ENCODE measurements around the gene WRAP73.

The WRAP73 gene

GRCh38 chr1:3609016-3609768, 40.7 kb downstream of the WRAP73 start:
- no peak for DNase-seq

GRCh38 chr1:3608154-3608553, 41.7 kb downstream of the WRAP73 start:
- DNase-seq, result no peak

- DNase-seq, result no peak
These were observed 42.2 kb downstream of the WRAP73 start for GRCh38 chr1:3607703-3608065.

- DNase-seq, result no peak
These were observed 42.9 kb downstream of the WRAP73 start for GRCh38 chr1:3606779-3607702.

- no peak for DNase-seq
These were observed 44.7 kb downstream of the WRAP73 start for GRCh38 chr1:3604997-3605823.

- DNase-seq, result no peak
These were observed 45.4 kb downstream of the WRAP73 start for GRCh38 chr1:3604468-3604974.

GRCh38 chr1:3603571-3604467, 46.1 kb downstream of the WRAP73 start:
- no peak for DNase-seq

- DNase-seq, result no peak
These were observed 46.7 kb downstream of the WRAP73 start for GRCh38 chr1:3603156-3603555.

GRCh38 chr1:3602375-3602774, 47.5 kb downstream of the WRAP73 start:
- DNase-seq, result no peak

- DNase-seq, result no peak
These were observed 48.2 kb downstream of the WRAP73 start for GRCh38 chr1:3601743-3602142.

- DNase-seq, result no peak
These were observed 49.5 kb downstream of the WRAP73 start for GRCh38 chr1:3600354-3600753.

GRCh38 chr1:3599816-3600215, 50.1 kb downstream of the WRAP73 start:
- no peak for DNase-seq

- no peak for DNase-seq
These were observed 50.6 kb downstream of the WRAP73 start for GRCh38 chr1:3599286-3599811.

GRCh38 chr1:3598522-3599285, 51.2 kb downstream of the WRAP73 start:
- no peak for DNase-seq

GRCh38 chr1:3598051-3598491, 51.8 kb downstream of the WRAP73 start:
- DNase-seq, result no peak

- DNase-seq, result no peak
These were observed 52.3 kb downstream of the WRAP73 start for GRCh38 chr1:3597599-3597964.

- no peak for DNase-seq
These were observed 53.0 kb downstream of the WRAP73 start for GRCh38 chr1:3596663-3597598.

GRCh38 chr1:3595949-3596348, 54.0 kb downstream of the WRAP73 start:
- no peak for DNase-seq

GRCh38 chr1:3594706-3595377, 55.1 kb downstream of the WRAP73 start:
- no peak for DNase-seq
